Measurements from ENCODE around the gene SLC18A2. TPM values are rescaled to one million over a fixed set of nuclear protein-coding genes. Genes with fewer than 3 reads are reported as not detected.

SLC18A2 gene
- total and polyA plus RNA-seq, 2 of the 8 experiments (the other 6 are each of a cell fraction or from before 2014, with no cell fraction given): 6.5 to 7.0 TPM

GRCh38 chr10:117249493-117250093 is 8.7 kb downstream of the SLC18A2 start (continued):
- TF ChIP-seq ATF2 (IDR thresholded peaks at IDR 0.05; ENCODE audit: low read length): no peak
- no peak for TF ChIP-seq POU5F1 (IDR thresholded peaks at IDR 0.05; ENCODE audit: low read depth, low read length)
- no peak for TF ChIP-seq JUND (IDR thresholded peaks at IDR 0.05; ENCODE audit: low read length)
- no peak for TF ChIP-seq CBX5 (IDR thresholded peaks at IDR 0.05; ENCODE audit: low read depth, low read length)
- TF ChIP-seq CHD1 (IDR thresholded peaks at IDR 0.05; ENCODE audit: low read depth, low read length): no peak
- TF ChIP-seq SIRT6 (IDR thresholded peaks at IDR 0.05; ENCODE audit: low read length): no peak
- no peak for TF ChIP-seq RFX5 (IDR thresholded peaks at IDR 0.05; ENCODE audit: borderline replicate concordance, low read depth, low read length)
